Retinal pigment epithelial cell (primary cell): ENCODE results near the gene AGBL4.

Experiments used
- DNase-seq: peaks from one replicate; pipeline ENCODE4 v3.0.0-alpha.2; 2010; ENCODE audit warnings: low read depth
- H3K4me3 ChIP-seq: 2 replicates; pipeline ENCODE4 v1.5.1; 2011; ENCODE audit warnings: mild to moderate bottlenecking, low read length, control low read depth, moderate library complexity
- TF ChIP-seq, protein P1 (sequence below): conservative IDR thresholded peaks from 2 replicates; pipeline ENCODE4 v1.5.1; 2011; ENCODE audit warnings: low read depth, low read length, control low read depth, inconsistent platforms

The AGBL4 gene

DNA sequence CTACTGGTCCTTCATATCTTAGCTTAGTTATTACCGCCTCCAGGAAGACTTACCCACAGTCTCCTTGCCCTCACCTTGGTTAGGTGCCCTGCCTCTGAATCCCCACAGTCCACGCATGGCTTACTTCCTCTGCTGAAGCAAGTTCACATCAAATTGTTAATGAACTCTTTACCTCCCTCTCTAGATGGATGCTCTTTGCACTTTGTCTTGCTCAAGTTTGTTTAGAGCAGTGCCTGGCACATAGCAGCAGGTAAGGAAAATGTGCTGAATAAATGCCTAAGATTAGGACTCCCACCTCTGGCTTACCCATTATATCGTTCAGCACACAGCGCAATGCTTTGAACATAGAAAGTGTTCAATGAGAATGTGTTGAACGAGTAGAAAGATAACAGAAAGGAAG lies 1337.6 kb downstream of the AGBL4 start:
- no peak for DNase-seq
- H3K4me3 ChIP-seq = no peak overlapping the region
- TF ChIP-seq, protein P1, sequence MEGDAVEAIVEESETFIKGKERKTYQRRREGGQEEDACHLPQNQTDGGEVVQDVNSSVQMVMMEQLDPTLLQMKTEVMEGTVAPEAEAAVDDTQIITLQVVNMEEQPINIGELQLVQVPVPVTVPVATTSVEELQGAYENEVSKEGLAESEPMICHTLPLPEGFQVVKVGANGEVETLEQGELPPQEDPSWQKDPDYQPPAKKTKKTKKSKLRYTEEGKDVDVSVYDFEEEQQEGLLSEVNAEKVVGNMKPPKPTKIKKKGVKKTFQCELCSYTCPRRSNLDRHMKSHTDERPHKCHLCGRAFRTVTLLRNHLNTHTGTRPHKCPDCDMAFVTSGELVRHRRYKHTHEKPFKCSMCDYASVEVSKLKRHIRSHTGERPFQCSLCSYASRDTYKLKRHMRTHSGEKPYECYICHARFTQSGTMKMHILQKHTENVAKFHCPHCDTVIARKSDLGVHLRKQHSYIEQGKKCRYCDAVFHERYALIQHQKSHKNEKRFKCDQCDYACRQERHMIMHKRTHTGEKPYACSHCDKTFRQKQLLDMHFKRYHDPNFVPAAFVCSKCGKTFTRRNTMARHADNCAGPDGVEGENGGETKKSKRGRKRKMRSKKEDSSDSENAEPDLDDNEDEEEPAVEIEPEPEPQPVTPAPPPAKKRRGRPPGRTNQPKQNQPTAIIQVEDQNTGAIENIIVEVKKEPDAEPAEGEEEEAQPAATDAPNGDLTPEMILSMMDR = no peak

DNA sequence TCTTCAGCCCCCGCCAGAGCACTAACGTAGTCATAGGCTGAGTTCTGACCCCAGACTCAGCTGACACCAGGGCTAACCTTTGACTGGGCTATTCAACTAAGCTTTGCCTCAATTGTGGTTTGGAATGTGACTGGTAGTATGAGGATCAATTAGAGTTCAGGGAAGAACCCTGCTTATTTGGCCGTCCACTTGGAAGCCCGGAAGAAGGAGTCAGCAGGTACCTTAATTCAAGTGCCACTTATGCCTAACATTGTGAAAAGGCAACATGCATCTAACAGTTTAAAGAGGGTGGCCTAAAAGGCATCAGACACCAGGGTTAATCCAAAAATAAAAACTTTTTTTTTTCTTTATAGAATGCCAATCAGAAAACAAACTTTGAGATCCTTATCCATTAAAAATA lies 1339.4 kb downstream of the AGBL4 start:
- TF ChIP-seq, protein P1 = no peak

DNA sequence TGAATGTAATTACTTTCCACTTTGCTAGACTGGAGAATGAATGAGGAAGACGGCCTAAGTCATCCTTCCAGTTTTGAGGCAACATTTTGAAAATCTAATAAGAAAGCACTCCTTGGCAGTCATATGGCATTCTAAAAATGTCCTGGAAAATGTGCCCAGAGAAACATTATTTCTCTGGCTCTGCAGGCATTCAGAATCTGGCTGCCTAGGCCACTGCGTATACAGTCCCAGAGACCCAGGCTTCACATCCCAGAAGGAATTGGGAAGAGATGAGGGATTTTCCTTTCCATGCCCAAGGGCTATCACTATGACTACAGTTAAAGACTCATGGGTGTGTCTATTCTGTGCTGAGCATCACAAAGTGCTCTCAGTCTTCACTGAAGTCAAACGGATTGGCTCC lies 1339.9 kb downstream of the AGBL4 start:
- DNase-seq = no peak
- TF ChIP-seq, protein P1 = no peak
- H3K4me3 ChIP-seq = no peak overlapping the region

More for the DNA sequence above, 1339.4 kb downstream of the AGBL4 start:
- H3K4me3 ChIP-seq = no peak overlapping the region
- DNase-seq = no peak

DNA sequence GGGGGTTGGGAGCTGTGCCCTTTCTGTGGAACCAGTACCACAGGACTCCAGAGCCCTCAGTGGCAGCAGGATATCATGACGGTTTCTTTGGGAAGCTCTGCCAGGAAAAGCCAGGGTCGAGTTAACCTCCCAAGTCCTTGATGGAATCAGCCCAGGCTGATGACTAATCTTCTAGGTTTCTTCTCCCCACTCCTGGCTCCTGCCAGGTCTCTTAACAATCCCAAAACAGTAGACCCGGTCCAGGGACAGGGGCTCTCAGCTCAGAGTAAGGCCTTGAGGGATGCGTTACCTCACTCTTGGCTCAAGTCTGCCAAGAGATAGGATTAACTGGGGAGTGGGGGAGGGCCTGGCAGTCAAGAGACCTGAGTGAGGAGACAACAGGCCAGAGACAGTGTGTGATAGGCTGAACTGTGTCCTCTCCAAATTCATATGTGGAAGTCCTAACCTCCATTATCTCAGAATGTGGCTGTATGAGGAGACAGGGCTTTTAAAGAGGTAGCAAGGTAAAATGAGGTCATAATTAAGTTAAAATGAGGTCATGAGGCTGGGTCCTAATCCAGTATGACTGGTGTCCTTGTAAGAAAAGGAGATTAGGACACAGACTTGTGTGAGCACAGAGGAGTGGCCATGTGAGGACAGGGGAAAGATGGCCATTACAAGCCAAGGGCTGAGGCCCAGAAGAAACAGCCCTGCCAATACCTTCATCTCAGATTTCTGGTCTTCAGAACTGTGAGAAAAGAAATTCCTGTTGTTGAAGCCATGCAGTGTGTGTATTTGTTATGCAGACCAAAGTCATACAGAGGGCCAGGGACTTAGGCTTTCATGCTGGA lies 1342.1 kb downstream of the AGBL4 start:
- no peak overlapping the region for H3K4me3 ChIP-seq
- TF ChIP-seq, protein P1 = no peak
- DNase-seq = no peak

DNA sequence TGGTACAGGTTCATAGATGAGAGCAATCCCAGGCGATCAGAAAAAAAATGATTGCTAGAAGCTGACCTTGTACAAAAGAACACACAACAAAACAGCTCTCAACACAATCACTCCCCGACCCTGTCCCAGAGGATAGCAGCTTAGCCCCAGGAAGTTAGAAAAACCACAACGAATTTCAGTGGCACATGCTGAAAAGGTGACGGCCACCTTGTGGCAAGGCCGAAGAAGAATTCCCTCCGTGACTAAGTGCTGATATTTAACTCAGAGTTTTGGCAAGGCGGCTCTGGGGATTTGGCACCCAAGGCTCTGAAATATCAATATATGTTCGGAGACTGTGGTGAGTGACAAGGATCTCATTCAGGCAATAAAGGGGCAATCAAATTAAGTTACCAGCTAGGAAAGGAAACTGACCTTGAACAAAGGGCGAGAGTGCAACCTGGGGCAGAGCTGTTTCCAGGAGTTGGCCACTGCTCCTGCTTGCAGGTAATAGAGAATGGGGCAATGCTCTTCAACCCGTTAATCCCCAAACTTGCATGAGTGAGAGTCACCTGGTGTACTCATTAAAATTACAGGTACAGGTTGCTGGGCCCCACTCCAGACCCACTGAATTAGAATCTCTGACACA lies 1343.2 kb downstream of the AGBL4 start:
- TF ChIP-seq, protein P1 = no peak
- H3K4me3 ChIP-seq = no peak overlapping the region
- no peak for DNase-seq

DNA sequence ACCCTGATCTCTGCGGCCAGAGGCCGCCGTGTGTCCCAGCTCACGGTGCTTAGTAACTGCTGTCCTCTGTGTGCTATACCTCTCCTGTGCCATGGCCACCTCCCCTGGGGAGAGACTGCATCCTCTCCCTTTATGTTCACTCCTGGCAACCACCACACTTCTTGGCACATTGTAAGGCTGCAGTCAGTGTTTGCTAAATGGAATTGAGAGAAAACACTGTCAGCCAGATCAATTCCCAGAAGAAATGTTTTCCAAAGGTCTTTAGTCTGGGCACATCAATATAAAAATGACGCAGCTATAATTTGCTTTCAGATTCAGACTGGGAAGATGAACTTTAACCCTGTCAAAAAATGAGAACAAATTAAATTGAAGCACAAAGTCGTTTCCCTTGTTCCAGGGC lies 1343.9 kb downstream of the AGBL4 start:
- no peak overlapping the region for H3K4me3 ChIP-seq
- TF ChIP-seq, protein P1 = no peak
- no peak for DNase-seq
